Measurements from ENCODE around the gene UNC5CL.

GRCh38 chr6:41061196-41061726, 22.2 kb upstream of the UNC5CL start:
- no peak for TF ChIP-seq CTCF (conservative IDR thresholded peaks at IDR 0.05; ENCODE audit: low read length)
- no peak for TF ChIP-seq EZH2phosphoT487 (IDR thresholded peaks at IDR 0.05; ENCODE audit: borderline replicate concordance)
